HL-60/S4 treated with phorbol 12-myristate 13-acetate at 8.2 ng/mL for 4 days and 3 days (cell line): Measurements from ENCODE around the gene CREBBP.
"Not testable (repeated sequence)": the region's sequence is repeated elsewhere in the genome, so short reads cannot be mapped to it uniquely, and the experiment has no call there.

ENCODE experiments used
- in situ Hi-C: fragments of 300-500 bp; cut with MboI; formaldehyde crosslinking; loops from 2 replicates; pipeline ENCODE4 v1.15.0; 2022; ENCODE audit warnings: low sequenced_read_pairs

CREBBP gene

DNA sequence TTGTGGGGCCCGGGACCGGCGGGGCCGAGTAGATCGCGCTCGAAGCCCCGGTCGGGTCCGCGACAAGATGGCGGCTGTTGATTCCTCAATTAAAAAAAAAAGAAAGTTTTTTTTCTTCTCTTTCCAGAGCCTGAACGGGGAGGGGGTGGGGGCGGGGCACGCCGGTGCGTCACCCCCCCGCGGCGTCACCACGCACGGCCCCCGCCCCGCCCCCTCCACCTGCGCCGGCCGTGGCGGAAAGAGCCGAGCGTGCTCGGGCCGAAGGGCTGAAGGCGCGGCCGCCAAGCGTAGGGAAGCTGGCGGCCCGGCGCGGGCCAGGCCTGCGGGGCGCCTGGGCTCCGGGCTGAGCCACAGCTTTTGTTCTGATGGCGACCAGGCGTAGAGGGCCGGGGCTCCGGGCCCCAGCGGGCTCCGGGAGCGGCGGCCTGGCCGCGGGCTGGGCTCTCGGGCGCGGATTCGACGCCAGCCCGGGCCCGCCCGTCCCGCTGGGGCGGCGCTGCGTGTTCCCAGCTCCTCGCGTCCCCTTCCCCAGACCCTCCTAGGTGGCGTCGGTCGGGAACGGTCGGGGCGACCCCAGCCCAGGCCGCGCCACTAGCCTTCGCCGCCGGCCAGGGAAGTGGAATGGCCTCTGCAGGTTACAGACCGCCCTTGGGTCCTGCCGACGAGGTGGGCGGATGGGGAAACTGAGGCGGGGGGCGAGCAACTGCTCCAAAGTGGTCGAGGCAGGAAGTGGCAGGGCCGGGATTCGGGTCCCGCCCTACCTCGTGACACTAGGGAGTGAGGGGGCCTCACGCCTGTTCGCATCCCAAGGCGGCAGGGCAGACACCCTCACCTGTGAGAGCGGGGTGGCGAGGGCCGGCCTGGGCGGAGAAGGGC is at the start of gene CREBBP:
Gene CREBBP (minus strand): TSS at position 91 of the 876 bp plus-strand sequence. CDS start 797 bp downstream, outside the sequence.
- in situ Hi-C loops: no loop called here

DNA sequence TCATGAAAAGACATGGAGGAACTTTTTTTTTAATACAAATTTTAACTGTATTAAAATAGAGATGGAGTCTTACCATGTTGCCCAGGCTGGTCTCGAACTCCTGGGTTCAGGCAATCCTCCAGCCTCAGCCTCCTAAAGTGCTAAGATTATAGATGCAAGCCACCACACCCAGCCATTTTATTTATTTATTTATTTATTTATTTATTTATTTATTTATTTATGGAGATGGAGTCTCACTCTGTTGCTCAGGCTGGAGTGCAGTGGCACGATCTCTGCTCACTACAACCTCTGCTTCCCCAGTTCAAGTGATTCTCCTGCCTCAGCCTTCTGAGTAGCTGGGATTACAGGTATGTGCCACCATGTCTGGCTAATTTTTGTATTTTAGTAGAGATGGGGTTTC is 46.6 kb upstream of the CREBBP start:
- in situ Hi-C loops: not testable (repeated sequence)

DNA sequence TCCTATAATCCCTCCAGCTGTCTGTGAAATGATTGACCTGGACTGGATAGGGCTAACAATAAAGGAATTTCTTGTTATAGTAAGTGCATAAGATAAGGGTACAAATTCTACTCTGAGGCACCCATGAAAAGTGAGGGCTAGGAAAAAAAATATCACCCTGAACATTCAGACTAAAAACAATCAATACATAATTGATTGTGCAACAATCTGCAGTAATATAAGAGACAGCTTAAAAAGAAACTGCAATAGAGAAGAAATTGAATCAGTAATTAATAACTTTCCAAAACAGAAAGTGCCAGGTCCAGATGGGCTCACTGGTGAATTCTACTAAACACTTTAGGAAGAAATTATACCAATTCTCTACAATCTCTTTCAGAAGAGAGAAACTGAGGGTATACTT is 44.2 kb upstream of the CREBBP start:
- in situ Hi-C loops: no loop called here

DNA sequence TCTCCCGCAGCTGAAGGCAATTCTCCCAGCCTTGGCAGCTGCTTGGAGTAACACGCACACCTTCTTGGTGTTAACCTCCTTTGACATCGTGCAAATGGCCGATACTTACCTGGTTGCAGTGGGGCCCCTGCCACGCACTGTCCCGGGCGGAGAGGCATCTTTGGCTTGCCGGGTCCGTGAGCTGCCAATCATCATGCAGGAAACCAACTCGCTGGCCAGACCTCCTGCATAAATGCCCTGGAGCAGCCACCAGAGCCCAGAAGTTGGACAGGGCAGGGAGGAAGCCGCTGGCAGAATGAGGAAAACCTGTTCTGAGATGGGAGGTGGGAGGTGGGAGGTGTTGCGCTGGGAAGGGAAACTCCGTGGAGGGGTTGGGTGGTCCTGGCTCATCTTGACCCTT is 41.7 kb upstream of the CREBBP start:
- in situ Hi-C loops: no loop called here

DNA sequence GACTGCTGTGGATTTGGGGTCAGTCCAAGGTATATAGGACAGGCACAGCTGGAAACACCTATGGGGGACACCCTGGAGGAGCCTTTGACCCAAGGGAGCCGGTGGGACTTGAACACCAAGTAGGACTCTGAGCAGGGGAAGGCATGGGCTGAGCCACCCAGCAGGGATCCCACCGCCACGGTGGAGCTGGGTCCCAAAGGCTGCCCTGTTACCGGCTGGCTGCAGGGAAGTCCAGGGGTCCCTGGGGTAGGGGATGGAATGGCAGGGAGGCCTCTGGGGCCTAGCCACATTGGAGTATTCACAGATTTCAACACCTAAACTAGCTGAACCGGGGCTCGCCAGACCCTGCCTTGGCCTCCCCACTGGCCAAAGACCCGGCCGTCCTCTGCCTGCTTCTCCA is 39.7 kb upstream of the CREBBP start:
- in situ Hi-C loops: no loop called here

DNA sequence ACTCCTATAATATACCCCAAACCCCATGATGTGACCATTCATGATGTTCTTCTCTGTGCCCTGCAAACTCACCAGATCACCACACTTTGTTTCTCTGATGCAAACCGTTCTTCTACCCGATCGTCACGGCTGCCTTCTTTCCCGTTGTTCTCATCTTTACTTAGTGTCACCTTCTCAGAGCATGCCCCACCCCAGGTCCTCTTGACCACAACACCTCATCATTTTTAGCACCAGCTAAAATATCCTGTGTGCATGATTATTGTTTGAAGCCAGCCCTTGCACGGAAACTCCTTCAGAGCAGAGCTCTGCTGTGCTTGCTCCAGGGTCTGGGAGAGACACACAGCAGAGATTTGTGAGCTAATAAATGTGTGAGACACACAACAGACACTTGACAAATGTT is 38.9 kb upstream of the CREBBP start:
- in situ Hi-C loops: no loop called here

- in situ Hi-C loops: no loop called here
Measured at GRCh38 chr16:3915426-3916260, 35.1 kb upstream of the CREBBP start.

- in situ Hi-C loops: no loop called here
Measured at GRCh38 chr16:3912897-3913296, 32.4 kb upstream of the CREBBP start.

GRCh38 chr16:3912373-3912772 is 31.9 kb upstream of the CREBBP start:
- in situ Hi-C loops: no loop called here

- in situ Hi-C loops: not testable (repeated sequence)
Measured at GRCh38 chr16:3911741-3912140, 31.2 kb upstream of the CREBBP start.

DNA sequence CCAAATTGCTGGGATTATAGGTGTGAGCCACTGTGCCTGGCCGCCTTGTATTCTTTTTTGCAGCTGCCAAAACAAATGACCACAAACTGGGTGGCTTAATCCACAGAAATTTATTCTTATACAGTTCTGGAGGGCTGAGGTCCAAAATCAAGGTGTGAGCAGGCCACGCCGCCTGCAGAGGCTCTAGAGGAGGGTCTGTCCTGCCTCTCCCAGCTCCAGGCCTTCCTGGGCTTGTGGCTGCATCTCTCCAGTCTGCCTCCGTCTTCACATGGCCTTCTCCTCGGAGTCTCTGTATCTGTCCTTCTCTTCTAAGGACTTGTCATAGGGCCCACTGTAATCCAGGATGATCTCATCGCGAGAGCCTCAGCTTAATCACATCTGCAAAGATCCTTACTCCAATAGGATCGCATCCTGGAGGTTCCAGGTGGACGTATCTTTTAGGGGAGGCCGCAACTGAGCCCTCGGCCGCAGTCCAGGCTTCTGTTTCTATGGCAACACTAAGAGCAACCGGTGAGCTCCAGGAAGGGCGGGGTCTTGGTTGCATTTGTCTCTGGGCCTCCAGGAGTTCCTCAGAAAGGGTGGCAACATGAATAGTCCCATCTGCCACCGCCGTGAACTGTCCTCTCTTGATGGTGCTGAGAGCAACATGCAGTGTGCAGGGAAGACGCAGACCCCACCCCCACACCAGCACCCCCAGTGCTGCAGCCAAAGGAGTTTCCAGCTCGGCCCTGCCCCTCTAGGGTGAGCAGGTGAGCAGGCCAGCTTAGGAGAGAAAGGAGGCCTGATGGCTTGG is 29.5 kb upstream of the CREBBP start:
- in situ Hi-C loops: no loop called here

DNA sequence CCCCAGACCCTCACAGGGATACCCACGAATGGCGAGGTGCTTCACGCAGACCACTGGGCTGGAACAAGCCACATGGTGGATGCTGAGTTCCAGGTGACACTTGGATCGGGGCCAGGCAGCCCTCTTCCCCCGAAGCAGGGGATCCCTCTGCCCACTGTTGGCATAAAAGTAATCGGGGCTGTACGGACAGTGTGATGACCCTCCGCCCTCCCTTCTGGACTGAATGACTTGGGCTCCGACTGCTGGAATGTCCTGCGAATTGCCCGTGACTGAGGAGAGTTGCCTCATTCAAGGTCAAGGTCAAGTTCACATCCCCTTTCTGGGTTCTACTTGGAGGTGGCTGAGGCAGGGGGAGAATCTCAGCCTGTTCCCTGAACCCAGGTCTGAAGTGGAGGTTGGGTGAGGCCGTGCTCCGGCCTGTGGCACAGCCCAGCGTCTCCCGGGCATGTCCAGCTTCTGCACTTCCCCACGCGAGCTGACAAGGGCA is 28.5 kb upstream of the CREBBP start:
- in situ Hi-C loops: no loop called here

- in situ Hi-C loops: no loop called here
Measured at GRCh38 chr16:3907586-3907985, 27.1 kb upstream of the CREBBP start.

DNA sequence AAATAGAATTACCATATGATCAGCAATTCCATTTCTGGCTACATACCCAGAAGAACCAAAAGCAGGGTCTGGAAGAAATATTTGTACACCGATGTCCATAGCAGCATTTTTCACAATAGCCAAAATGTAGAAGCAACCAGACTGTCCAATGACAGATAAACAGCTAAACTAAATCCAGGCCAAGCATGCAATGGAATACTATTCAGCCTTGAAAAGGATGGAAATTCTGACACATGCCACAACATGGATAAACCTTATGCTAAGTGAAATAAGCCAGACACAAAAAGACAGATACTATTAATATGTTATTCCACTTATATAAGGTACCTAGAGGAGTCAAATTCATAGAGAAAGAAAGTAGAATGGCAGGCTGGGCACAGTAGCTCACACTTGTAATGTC is 25.9 kb upstream of the CREBBP start:
- in situ Hi-C loops: no loop called here

GRCh38 chr16:3904875-3905274 is 24.4 kb upstream of the CREBBP start:
- in situ Hi-C loops: no loop called here

DNA sequence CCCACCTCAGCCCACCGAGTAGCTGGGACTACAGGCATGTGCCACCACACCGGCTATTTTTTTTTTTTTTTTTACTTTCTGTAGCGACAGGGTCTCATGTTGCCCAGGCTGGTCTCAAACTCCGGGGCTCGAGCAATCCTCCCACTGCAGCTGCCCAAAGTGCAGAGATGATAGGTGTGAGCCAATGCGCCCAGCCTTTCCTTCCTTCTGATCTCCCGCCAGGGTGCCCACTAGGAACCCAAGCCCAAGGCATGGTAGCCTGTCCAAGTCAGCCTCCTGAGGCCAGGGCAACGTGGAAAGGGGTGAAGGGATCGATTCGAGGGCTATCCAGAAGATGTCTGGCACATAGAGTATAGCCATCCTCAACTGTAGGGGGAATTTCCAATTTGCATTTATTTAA is 9.6 kb upstream of the CREBBP start:
- in situ Hi-C loops: no loop called here

GRCh38 chr16:3889059-3889458 is 8.5 kb upstream of the CREBBP start:
- in situ Hi-C loops: no loop called here

DNA sequence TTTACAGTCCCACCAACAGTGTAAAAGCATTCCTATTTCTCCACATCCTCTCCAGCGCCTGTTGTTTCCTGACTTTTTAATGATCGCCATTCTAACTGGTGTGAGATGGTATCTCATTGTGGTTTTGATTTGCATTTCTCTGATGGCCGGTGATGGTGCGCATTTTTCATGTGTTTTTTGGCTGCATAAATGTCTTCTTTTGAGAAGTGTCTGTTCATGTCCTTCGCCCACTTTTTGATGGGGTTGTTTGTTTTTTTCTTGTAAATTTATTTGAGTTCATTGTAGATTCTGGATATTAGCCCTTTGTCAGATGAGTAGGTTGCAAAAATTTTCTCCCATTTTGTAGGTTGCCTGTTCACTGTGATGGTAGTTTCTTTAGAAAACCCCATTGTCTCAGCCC is 5.5 kb upstream of the CREBBP start:
- in situ Hi-C loops: not testable (repeated sequence)

DNA sequence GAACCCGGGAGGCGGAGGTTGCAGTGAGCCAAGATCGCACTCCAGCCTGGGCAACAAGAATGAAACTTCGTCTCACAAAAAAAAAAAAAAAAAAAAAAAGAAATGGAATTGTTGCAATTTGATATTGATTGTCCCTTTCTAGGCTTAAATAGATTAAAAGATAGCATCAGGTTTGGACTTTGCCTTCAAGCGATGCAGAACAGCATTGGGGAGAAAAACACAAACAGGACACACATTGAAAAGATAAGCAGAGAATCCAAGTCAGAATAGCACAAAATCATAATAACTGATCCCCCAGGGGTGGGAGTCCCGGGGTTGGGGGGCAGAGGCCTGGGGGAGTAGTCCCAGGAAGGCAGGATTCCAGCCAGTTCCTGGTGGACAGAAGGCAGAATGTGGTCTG is 3.9 kb upstream of the CREBBP start:
- in situ Hi-C loops: no loop called here

- in situ Hi-C loops: no loop called here
Measured at GRCh38 chr16:3882531-3882930, 2.0 kb upstream of the CREBBP start.

- in situ Hi-C loops: no loop called here
Measured at GRCh38 chr16:3881499-3881990, 1.0 kb upstream of the CREBBP start.
